B cell (primary cell): ENCODE measurements around the gene PUS10. TPM values are rescaled to one million over a fixed set of nuclear protein-coding genes. Genes with fewer than 3 reads are reported as not detected.

Experiments
- ATAC-seq: fragments of 200-7000 bp; cut with Tn5 transposase; one replicate; pipeline ENCODE4 v1.10.0; 2021; ENCODE audit warnings: low read depth, mild to moderate bottlenecking, moderate number of reproducible peaks, moderate library complexity
- CTCF ChIA-PET: fragments of 350-600 bp; sonication (Branson Sonifier 250); formaldehyde crosslinking; loops from one replicate; lab custom pipeline; 2021; ENCODE audit warnings: antibody characterized with exemption, inconsistent platforms; lab: Charles Lee
- POLR2A ChIA-PET: fragments of 350-600 bp; sonication (Branson Sonifier 250); formaldehyde crosslinking; loops from one replicate; lab custom pipeline; 2021; ENCODE audit warnings: antibody characterized with exemption; lab: Charles Lee
- DNase-seq: peaks from one replicate; pipeline ENCODE4 v3.0.0; 2013
- H2AFZ ChIP-seq: 2 replicates; pipeline ENCODE4 v1.6.1; 2012; ENCODE audit warnings: mild to moderate bottlenecking, low read depth, low read length; ENCODE audit not compliant: insufficient read depth, poor library complexity, severe bottlenecking
- H3K27ac ChIP-seq, 2 donors: 1 replicate in 1 of 2; 2 replicates in 1 of 2; pipeline ENCODE4 v1.5.1; 2012 to 2013; ENCODE audit warnings: low read length in 2 of 2, mild to moderate bottlenecking in 2 of 2, moderate library complexity in 1 of 2
- H3K27me3 ChIP-seq, 4 experiments: fragments of 200-600 bp in 1 of 4; sonication (generic) in 1 of 4; replicated peaks in 1 of 4; 1 replicate in 2 of 4; 2 replicates in 2 of 4; pipeline versions ENCODE4 v1.6.1 to v1.7.0; 2013 to 2016; ENCODE audit warnings: low read length in 3 of 4, mild to moderate bottlenecking in 2 of 4, mixed read lengths in 1 of 4, moderate library complexity in 1 of 4; ENCODE audit not compliant: insufficient read depth in 4 of 4, control insufficient read depth in 3 of 4; ENCODE audit errors: control extremely low read depth in 1 of 4
- H3K36me3 ChIP-seq, 2 experiments: replicated peaks in 1 of 2; 1 replicate in 1 of 2; 2 replicates in 1 of 2; pipeline versions ENCODE4 v1.6.1 to v1.7.1; 2013; ENCODE audit warnings: low read length in 1 of 2; ENCODE audit not compliant: insufficient read depth in 2 of 2, control insufficient read depth in 1 of 2; ENCODE audit errors: control extremely low read depth in 1 of 2, extremely low read depth in 1 of 2
- H3K4me1 ChIP-seq, 2 donors: fragments of 200-600 bp in 1 of 2; sonication (generic) in 1 of 2; 1 replicate in 1 of 2; 2 replicates in 1 of 2; pipeline versions ENCODE4 v1.5.1 to v1.6.1; 2013 to 2017; ENCODE audit warnings: low read length in 2 of 2; ENCODE audit not compliant: control insufficient read depth in 2 of 2, insufficient read depth in 2 of 2
- H3K4me2 ChIP-seq: replicated peaks from 2 replicates; pipeline ENCODE3; 2012; ENCODE audit warnings: mild to moderate bottlenecking, low read depth, low read length; ENCODE audit not compliant: poor library complexity, severe bottlenecking
- H3K4me3 ChIP-seq, 5 experiments: fragments of 200-600 bp in 1 of 5; sonication (generic) in 1 of 5; 1 replicate in 3 of 5; 2 replicates in 2 of 5; pipeline versions ENCODE4 v1.5.1 to v1.7.0; 2011 to 2016; ENCODE audit warnings: low read length in 4 of 5, mild to moderate bottlenecking in 4 of 5, low read depth in 2 of 5, control low read depth in 1 of 5, moderate library complexity in 1 of 5; ENCODE audit not compliant: insufficient read depth in 1 of 5; ENCODE audit errors: control extremely low read depth in 1 of 5, extremely low read depth in 1 of 5
- H3K79me2 ChIP-seq: fragments of 200-600 bp; sonication (generic); one replicate; pipeline ENCODE4 v1.6.0; 2016; ENCODE audit warnings: low read length; ENCODE audit not compliant: control insufficient read depth, insufficient read depth
- H3K9ac ChIP-seq: fragments of 200-600 bp; sonication (generic); 2 replicates; pipeline ENCODE4 v1.6.1; 2017; ENCODE audit warnings: mild to moderate bottlenecking, low read length, moderate library complexity
- H3K9me3 ChIP-seq, 3 donors: one replicate each; pipeline versions ENCODE4 v1.6.1 to v1.7.1; 2013; ENCODE audit warnings: low read length in 2 of 3; ENCODE audit not compliant: control insufficient read depth in 2 of 3, insufficient read depth in 1 of 3; ENCODE audit errors: control extremely low read depth in 1 of 3
- H4K20me1 ChIP-seq: 2 replicates; pipeline ENCODE4 v1.6.0; 2012; ENCODE audit warnings: mild to moderate bottlenecking, low read length; ENCODE audit not compliant: insufficient read depth, control insufficient read depth, poor library complexity, severe bottlenecking
- H3K27ac Mint-ChIP-seq: one replicate; pipeline ENCODE4 v1.8.0; 2021; ENCODE audit warnings: mixed read lengths
- H3K27me3 Mint-ChIP-seq: one replicate; pipeline ENCODE4 v1.8.0; 2021; ENCODE audit warnings: mixed read lengths
- H3K4me1 Mint-ChIP-seq: one replicate; pipeline ENCODE4 v1.8.0; 2021; ENCODE audit warnings: mixed read lengths
- H3K4me3 Mint-ChIP-seq: one replicate; pipeline ENCODE4 v1.8.0; 2021; ENCODE audit warnings: mixed read lengths
- H3K9me3 Mint-ChIP-seq: one replicate; pipeline ENCODE4 v1.8.0; 2022; ENCODE audit warnings: mixed read lengths; ENCODE audit not compliant: insufficient read depth
- CTCF ChIP-seq: fragments of 200-600 bp; IDR thresholded peaks from one replicate; pipeline ENCODE4 v1.8.0; 2022; ENCODE audit warnings: antibody characterized with exemption, mild to moderate bottlenecking
- EZH2 ChIP-seq: IDR thresholded peaks from 2 replicates; pipeline ENCODE4 v1.6.1; 2012; ENCODE audit warnings: borderline replicate concordance, low read depth, mild to moderate bottlenecking, moderate library complexity, low read length; ENCODE audit not compliant: insufficient read depth, poor library complexity, severe bottlenecking
- WGBS: methylation state at CpG from one replicate; pipeline ENCODE4 v1.1.5; 2013; ENCODE audit warnings: missing lambda C conversion rate; ENCODE audit not compliant: insufficient coverage; 5-methylcytosine and 5-hydroxymethylcytosine counted together
- intact Hi-C: fragments of 100-400 bp; cut with micrococcal nuclease; formaldehyde crosslinking; loops from one replicate; pipeline ENCODE4 v1.10.0; 2022
- polyA plus RNA-seq: library from polyadenylated mRNA; depleted of rRNA; stranded (reverse); fragments of >200 nt; gene quantifications from 2 replicates; pipeline ENCODE4 v1.2.3, GENCODE V29; 2012
- total RNA-seq, 2 donors: library from RNA; stranded (reverse); fragments of 120-200 nt in 1 of 2; gene quantifications; 1 replicate in 1 of 2; 2 replicates in 1 of 2; pipeline versions ENCODE4 v1.2.3 to v1.2.4, GENCODE V29; 2013 to 2022

Gene PUS10
- total and polyA plus RNA-seq, 2 donors (not counting 1 experiment from before 2014, with no cell fraction given), result 3.2 to 7.1 TPM

DNA sequence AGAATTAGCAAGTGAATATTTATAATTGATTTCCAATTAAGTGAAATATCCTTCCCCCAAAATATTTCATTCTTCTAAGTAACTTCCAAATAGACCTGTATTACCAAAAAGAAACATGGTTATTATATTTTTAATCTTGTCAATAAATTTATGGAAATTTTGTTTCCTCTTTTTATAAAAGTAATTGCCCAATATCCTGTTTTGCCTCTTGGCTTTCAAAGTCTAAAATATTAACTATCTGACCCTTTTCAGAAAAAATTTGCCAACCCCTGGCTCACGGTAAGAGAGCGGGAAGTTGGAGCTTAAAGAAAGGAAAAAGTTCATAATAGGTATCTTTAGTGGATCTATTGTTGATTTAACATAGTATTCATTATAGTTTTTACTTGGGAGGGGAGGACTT lies 27.2 kb upstream of the PUS10 start:
- CTCF ChIA-PET, result no interaction called here
- no peaks in the 10 kb centered on the region for H3K9me3 Mint-ChIP-seq
- H3K27me3 Mint-ChIP-seq, result no peaks in the 10 kb centered on the region
- H3K4me1 ChIP-seq, result peaks cover 0 to 6% of the 10 kb centered on the region in 2 donors
- intact Hi-C loops, result no loop called here
- H3K4me2 ChIP-seq, result no peak overlapping the region
- no peak overlapping the region for H3K27ac ChIP-seq
- POLR2A ChIA-PET, result no interaction called here
- ATAC-seq (no peak), DNase-seq (no peak)
- no CpG with 5 or more reads among the region's 2 CpGs for WGBS
- no peaks in the 10 kb centered on the region for H3K79me2 ChIP-seq
- H3K27me3 ChIP-seq, result no peaks in the 10 kb centered on the region
- H3K27ac Mint-ChIP-seq, result no peak overlapping the region
- H3K4me3 Mint-ChIP-seq, result no peak overlapping the region
- peaks cover 0 to 8% (median 0%) of the 10 kb centered on the region in 3 donors for H3K9me3 ChIP-seq
- peaks cover 20% of the 10 kb centered on the region for H3K4me1 Mint-ChIP-seq
- no peak overlapping the region for H2AFZ ChIP-seq
- no peak for TF ChIP-seq EZH2
- TF ChIP-seq CTCF, result no peak
- H3K9ac ChIP-seq, result no peak overlapping the region
- H3K36me3 ChIP-seq, result peaks cover 6 to 27% of the 10 kb centered on the region in 2 experiments
- H3K4me3 ChIP-seq, result no peak overlapping the region
- H4K20me1 ChIP-seq, result no peaks in the 10 kb centered on the region

- Mint-ChIP-seq H3K27me3 (no peaks in the 10 kb centered on the region), H3K27ac (peak overlapping the region; percentile 5), H3K9me3 (no peaks in the 10 kb centered on the region), H3K4me1 (peaks cover 20% of the 10 kb centered on the region), H3K4me3 (no peak overlapping the region)
- H3K4me2 ChIP-seq, result no peak overlapping the region
- H3K9me3 ChIP-seq, result peaks cover 0 to 8% (median 0%) of the 10 kb centered on the region in 3 donors
- no peak overlapping the region for H3K9ac ChIP-seq
- ATAC-seq (peak; percentile 39), DNase-seq (peak; percentile 16)
- no peaks in the 10 kb centered on the region for H3K79me2 ChIP-seq
- WGBS, result no CpG with 5 or more reads among the region's 4 CpGs
- ChIA-PET CTCF (no interaction called here), POLR2A (no interaction called here)
- no peaks in the 10 kb centered on the region for H3K27me3 ChIP-seq
- intact Hi-C loops, result no loop called here
- TF ChIP-seq CTCF (no peak), EZH2 (no peak)
- H2AFZ ChIP-seq, result no peak overlapping the region
- peaks cover 6 to 23% of the 10 kb centered on the region in 2 experiments for H3K36me3 ChIP-seq
- H4K20me1 ChIP-seq, result no peaks in the 10 kb centered on the region
- no peak overlapping the region for H3K4me3 ChIP-seq
- no peak overlapping the region for H3K27ac ChIP-seq
- H3K4me1 ChIP-seq, result peaks cover 0 to 6% of the 10 kb centered on the region in 2 donors
These were observed 26.6 kb upstream of the PUS10 start for GRCh38 chr2:61044636-61045035.
